ENCODE data around the gene NUDT3. TPM values are rescaled to one million over a fixed set of nuclear protein-coding genes. Genes with fewer than 3 reads are reported as not detected.
"Not testable (repeated sequence)": the region's sequence is repeated elsewhere in the genome, so short reads cannot be mapped to it uniquely, and the experiment has no call there.

NUDT3 gene
- total and polyA plus RNA-seq, 2 experiments from 2014 or later: 18.6 to 26.1 TPM

DNA sequence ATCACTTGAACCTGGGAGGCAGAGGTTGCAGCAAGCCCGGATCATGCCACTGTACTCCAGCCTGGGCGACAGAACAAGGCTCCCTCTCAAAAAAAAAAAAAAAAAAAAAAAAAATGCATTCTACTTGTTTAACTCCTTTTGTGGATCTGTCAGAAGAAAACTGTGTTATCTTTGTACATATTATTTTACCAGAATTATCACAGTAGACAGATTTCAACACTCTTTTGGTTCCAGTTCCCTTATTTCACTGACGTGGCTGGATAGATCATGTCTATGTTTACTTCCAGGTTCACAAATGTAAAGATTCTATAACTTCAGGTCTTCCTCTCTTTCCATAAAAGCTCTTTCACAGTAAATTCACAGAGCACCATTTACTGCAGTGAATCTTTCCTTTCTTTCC, 18.4 kb downstream of the NUDT3 start:
- H3K27ac ChIP-seq: peak overlapping the region; percentile 8
- no peaks in the 10 kb centered on the region for H3K4me1 ChIP-seq (ENCODE audit: low read depth)
- peak in 1 of 2 donors; percentile 32 for DNase-seq (ENCODE audit: low read depth in 1 of 2, low spot score in 1 of 2)
- H3K9me3 ChIP-seq (ENCODE audit: low read depth): no peaks in the 10 kb centered on the region
- no peaks in the 10 kb centered on the region for H3K36me3 ChIP-seq
- H3K27me3 ChIP-seq: no peaks in the 10 kb centered on the region
- TF ChIP-seq, protein P1, sequence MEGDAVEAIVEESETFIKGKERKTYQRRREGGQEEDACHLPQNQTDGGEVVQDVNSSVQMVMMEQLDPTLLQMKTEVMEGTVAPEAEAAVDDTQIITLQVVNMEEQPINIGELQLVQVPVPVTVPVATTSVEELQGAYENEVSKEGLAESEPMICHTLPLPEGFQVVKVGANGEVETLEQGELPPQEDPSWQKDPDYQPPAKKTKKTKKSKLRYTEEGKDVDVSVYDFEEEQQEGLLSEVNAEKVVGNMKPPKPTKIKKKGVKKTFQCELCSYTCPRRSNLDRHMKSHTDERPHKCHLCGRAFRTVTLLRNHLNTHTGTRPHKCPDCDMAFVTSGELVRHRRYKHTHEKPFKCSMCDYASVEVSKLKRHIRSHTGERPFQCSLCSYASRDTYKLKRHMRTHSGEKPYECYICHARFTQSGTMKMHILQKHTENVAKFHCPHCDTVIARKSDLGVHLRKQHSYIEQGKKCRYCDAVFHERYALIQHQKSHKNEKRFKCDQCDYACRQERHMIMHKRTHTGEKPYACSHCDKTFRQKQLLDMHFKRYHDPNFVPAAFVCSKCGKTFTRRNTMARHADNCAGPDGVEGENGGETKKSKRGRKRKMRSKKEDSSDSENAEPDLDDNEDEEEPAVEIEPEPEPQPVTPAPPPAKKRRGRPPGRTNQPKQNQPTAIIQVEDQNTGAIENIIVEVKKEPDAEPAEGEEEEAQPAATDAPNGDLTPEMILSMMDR (IDR thresholded peaks at IDR 0.05; ENCODE audit: low read depth, low read length): no peak
- no peak overlapping the region for H3K4me3 ChIP-seq

DNA sequence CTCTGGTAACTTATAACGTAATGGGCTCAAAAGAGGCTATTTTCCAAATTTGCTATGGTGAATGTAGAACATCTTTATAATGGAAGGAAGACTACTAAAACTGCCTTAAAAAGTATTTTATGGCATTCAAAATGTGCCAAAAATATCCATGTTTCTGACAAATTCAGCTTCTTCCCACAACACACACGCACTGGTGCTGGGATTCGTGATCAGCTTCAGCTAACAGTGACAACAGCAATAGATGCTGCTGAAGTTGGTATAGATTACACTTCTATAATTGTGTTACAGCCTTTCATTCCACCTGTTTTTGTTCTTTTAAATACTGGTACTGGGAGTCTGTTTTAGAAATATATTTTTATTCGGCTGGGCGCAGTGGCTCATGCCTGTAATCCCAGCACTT, 19.0 kb downstream of the NUDT3 start:
- no peak for DNase-seq (ENCODE audit: low read depth in 1 of 2, low spot score in 1 of 2)
- Histone ChIP-seq H3K9me3 (ENCODE audit: low read depth) (no peaks in the 10 kb centered on the region), H3K4me3 (no peak overlapping the region), H3K27ac (peak overlapping the region; percentile 57), H3K36me3 (no peaks in the 10 kb centered on the region), H3K4me1 (ENCODE audit: low read depth) (no peaks in the 10 kb centered on the region), H3K27me3 (no peaks in the 10 kb centered on the region)
- TF ChIP-seq, protein P1 (IDR thresholded peaks at IDR 0.05; ENCODE audit: low read depth, low read length): no peak

DNA sequence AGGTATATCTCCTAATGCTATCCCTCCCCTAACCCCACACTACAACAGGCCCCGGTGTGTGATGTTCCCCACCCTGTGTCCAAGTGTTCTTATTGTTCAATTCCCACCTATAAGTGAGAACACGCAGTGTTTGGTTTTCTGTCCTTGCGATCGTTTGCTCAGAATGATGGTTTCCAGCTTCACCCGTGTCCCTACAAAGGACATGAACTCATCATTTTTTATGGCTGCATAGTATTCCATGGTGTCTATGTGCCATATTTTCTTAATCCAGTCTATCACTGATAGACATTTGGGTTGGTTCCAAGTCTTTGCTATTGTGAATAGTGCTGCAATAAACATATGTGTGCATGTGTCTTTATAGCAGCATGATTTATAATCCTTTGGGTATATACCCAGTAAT, 20.6 kb downstream of the NUDT3 start:
- H3K9me3 ChIP-seq (ENCODE audit: low read depth): not testable (repeated sequence)

DNA sequence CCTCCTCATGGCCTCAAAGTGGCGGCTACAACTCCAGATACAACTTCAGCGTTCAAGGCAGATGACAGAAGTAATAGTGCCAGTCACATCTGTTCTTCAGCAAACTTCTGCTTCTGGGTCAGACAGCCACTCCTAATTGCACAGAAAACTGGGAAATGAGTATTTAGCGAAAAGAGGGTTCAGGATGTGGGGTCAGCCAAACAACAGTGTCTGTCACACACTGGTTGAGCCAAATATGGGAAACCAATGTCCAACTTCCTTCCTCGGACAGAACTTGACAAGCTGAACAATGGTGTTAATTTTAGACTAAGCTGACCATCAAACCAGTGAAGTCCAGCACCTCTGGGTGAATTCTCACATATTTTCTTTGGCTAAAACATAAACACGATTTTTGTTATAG, 22.1 kb downstream of the NUDT3 start:
- H3K36me3 ChIP-seq: no peaks in the 10 kb centered on the region
- H3K9me3 ChIP-seq (ENCODE audit: low read depth): no peaks in the 10 kb centered on the region
- no peaks in the 10 kb centered on the region for H3K4me1 ChIP-seq (ENCODE audit: low read depth)
- no peaks in the 10 kb centered on the region for H3K27me3 ChIP-seq
- H3K4me3 ChIP-seq: no peak overlapping the region
- DNase-seq (ENCODE audit: low read depth in 1 of 2, low spot score in 1 of 2): no peak
- TF ChIP-seq, protein P1 (IDR thresholded peaks at IDR 0.05; ENCODE audit: low read depth, low read length): no peak
- H3K27ac ChIP-seq: no peak overlapping the region

More for the DNA sequence above, 20.6 kb downstream of the NUDT3 start:
- not testable (repeated sequence) for H3K36me3 ChIP-seq; H3K4me3 ChIP-seq; H3K27me3 ChIP-seq; H3K4me1 ChIP-seq (ENCODE audit: low read depth); H3K27ac ChIP-seq; DNase-seq (ENCODE audit: low read depth in 1 of 2, low spot score in 1 of 2)

DNA sequence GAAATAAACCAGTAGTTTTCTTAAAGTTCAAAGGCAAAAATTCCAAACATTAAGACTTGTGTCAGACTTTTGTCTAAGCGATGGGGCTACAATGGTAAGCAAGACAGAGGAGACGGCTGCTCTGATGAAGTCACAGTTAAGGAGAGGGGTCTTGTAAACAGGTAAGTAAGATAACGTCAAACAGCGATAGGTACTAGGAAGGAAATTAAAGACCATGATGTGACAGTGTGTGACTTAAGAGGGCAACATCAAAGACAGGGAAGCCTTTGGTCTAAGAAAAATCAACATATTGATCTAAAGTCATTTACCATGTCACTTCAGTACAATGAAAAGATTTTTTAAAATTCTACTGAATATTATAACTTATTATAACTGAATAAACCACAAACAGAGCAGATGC, 23.1 kb downstream of the NUDT3 start:
- no peak overlapping the region for H3K27ac ChIP-seq
- no peaks in the 10 kb centered on the region for H3K9me3 ChIP-seq (ENCODE audit: low read depth)
- DNase-seq (ENCODE audit: low read depth in 1 of 2, low spot score in 1 of 2): no peak
- no peaks in the 10 kb centered on the region for H3K27me3 ChIP-seq
- H3K4me1 ChIP-seq (ENCODE audit: low read depth): no peaks in the 10 kb centered on the region
- no peak overlapping the region for H3K4me3 ChIP-seq
- TF ChIP-seq, protein P1 (IDR thresholded peaks at IDR 0.05; ENCODE audit: low read depth, low read length): no peak
- H3K36me3 ChIP-seq: no peaks in the 10 kb centered on the region

DNA sequence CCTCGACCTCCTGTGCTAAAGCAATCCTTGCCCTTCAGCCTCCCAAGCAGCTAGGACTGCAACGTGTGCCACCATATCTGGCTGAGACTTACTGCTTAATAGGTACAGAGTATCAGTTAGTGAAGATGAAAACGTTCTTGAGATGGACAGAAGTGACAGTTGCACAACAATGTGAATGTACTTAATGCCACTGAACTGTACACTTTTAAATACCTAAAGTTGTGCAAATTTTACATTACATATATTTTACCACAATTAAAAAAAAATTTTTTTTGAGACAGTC, 25.9 kb downstream of the NUDT3 start:
- DNase-seq (ENCODE audit: low read depth in 1 of 2, low spot score in 1 of 2): no peak
- Histone ChIP-seq H3K27ac (no peak overlapping the region), H3K27me3 (no peaks in the 10 kb centered on the region), H3K36me3 (no peaks in the 10 kb centered on the region), H3K4me3 (no peak overlapping the region), H3K4me1 (ENCODE audit: low read depth) (peaks cover 15% of the 10 kb centered on the region), H3K9me3 (ENCODE audit: low read depth) (no peaks in the 10 kb centered on the region)
- TF ChIP-seq, protein P1 (IDR thresholded peaks at IDR 0.05; ENCODE audit: low read depth, low read length): no peak

DNA sequence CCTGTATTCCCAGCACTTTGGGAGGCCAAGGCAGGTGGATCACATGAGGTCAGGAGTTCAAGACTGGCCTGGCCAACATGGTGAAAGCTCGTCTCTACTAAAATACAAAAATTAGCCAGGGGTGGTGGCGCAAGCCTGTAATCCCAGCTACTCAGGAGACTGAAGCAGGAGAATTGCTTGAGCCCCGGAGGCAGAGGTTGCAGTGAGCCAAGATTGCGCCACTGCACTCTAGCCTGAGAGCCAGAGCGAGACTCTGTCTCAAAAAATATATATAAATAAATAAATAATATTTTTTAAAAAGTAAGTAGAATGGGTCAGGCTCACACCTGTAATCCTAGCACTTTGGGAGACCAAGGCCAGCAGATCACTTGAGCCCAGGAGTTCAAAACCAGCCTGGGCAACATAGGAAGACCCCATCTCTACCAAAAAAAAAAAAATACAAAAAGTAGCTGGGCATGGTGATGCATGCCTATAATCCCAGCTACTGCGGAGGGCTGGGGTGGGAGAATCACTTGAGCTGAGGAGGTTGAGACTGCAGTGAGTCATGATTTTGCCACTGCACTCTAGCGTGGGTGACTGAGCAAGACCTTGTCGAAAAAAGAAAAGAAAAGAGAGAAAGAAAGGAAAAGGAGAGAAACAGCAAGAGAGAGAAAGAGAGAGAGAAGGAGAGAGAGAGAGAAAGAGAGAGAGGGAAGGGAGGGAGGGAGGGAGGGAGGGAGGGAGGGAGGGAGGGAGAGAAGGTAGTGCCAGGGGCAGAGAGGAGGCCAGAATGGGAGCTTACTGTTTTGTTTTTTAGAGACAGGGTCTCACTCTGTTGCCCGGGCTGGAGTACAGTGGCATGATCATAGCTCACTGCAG, 26.5 kb downstream of the NUDT3 start:
- H3K27ac ChIP-seq, H3K36me3 ChIP-seq: not testable (repeated sequence)
- DNase-seq (ENCODE audit: low read depth in 1 of 2, low spot score in 1 of 2): peak in 1 of 2 donors; percentile 70

DNA sequence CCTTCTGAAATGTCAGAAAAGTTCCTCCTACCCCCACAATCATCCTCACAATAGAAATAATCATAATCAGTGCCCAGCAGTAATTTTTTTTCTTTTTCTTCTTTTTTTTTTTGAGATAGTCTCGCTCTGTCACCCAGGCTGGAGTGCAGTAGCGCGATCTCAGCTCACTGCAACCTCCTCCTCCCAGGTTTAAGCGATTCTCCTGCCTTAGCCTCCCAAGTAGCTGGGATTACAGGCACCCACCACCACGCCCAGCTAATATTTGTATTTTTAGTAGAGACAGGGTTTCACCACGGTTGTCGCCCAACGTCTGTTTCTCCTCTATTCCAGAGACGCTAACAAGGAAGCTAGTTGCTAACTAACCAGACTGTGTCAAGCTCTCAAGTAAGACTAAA, 28.8 kb downstream of the NUDT3 start:
- H3K27ac ChIP-seq: peak overlapping the region; percentile 92
- DNase-seq (ENCODE audit: low read depth in 1 of 2, low spot score in 1 of 2); H3K4me3 ChIP-seq; H3K36me3 ChIP-seq; H3K27me3 ChIP-seq; H3K9me3 ChIP-seq (ENCODE audit: low read depth): not testable (repeated sequence)
- H3K4me1 ChIP-seq (ENCODE audit: low read depth): peaks cover 21% of the 10 kb centered on the region

More for the DNA sequence above, 26.5 kb downstream of the NUDT3 start:
- peaks cover 15% of the 10 kb centered on the region for H3K4me1 ChIP-seq (ENCODE audit: low read depth)
- not testable (repeated sequence) for H3K9me3 ChIP-seq (ENCODE audit: low read depth); H3K4me3 ChIP-seq; H3K27me3 ChIP-seq
